K562 (cell line): ENCODE data around the gene GLRX2. TPM values are rescaled to one million over a fixed set of nuclear protein-coding genes. Genes with fewer than 3 reads are reported as not detected.

ENCODE experiments used
- CGGBP1 ChIP-seq: fragments of 250-450 bp; sonication (Bioruptor Pico); IDR thresholded peaks from 2 replicates; pipeline ENCODE4 v1.9.0; 2021; ENCODE audit warnings: mild to moderate bottlenecking
- DIDO1 ChIP-seq: fragments of 450-650 bp; IDR thresholded peaks from 2 replicates; pipeline ENCODE4 v1.6.1; 2016; ENCODE audit warnings: low read depth, missing biosample characterization, missing genetic modification characterization
- FOXM1 ChIP-seq, 2 experiments: fragments of 450-650 bp in 1 of 2; sonication (generic) in 1 of 2; formaldehyde crosslinking in 1 of 2; IDR thresholded peaks; 2 replicates each; pipeline versions ENCODE4 v1.6.1 to v1.9.0; 2017 to 2022; ENCODE audit warnings: low read depth in 2 of 2, mild to moderate bottlenecking in 2 of 2, missing genetic modification reagents in 1 of 2, moderate library complexity in 1 of 2
- HDAC2 ChIP-seq: fragments of 450-650 bp; IDR thresholded peaks from 2 replicates; pipeline ENCODE4 v1.6.1; 2016; ENCODE audit warnings: mild to moderate bottlenecking
- MAFK ChIP-seq: IDR thresholded peaks from 2 replicates; pipeline ENCODE4 v1.6.1; 2011; ENCODE audit warnings: low read length, improper control_type of control experiment
- REST ChIP-seq, 2 experiments: fragments of 450-650 bp; formaldehyde crosslinking in 1 of 2; IDR thresholded peaks; 2 replicates each; pipeline versions ENCODE4 v1.4.0 to v1.6.1; 2014 to 2020; ENCODE audit warnings: mild to moderate bottlenecking in 2 of 2, borderline replicate concordance in 1 of 2, low read depth in 1 of 2
- UBTF ChIP-seq, 2 experiments: IDR thresholded peaks; 2 replicates each; pipeline ENCODE4 v1.6.1; 2012; ENCODE audit warnings: improper control_type of control experiment in 2 of 2, low read depth in 2 of 2, low read length in 2 of 2, borderline replicate concordance in 1 of 2
- ZEB2 ChIP-seq: fragments of 450-650 bp; IDR thresholded peaks from 2 replicates; pipeline ENCODE4 v1.6.1; 2016
- ZFP91 ChIP-seq: sonication (generic); formaldehyde crosslinking; IDR thresholded peaks from 2 replicates; pipeline ENCODE4 v1.8.0; 2022; ENCODE audit warnings: mild to moderate bottlenecking, missing genetic modification reagents
- ZNF239 ChIP-seq: fragments of 250-450 bp; sonication (Bioruptor Pico); IDR thresholded peaks from 2 replicates; pipeline ENCODE4 v1.4.0; 2020; ENCODE audit warnings: mild to moderate bottlenecking
- ZNF347 ChIP-seq: fragments of 450-650 bp; formaldehyde crosslinking; IDR thresholded peaks from 2 replicates; pipeline ENCODE4 v1.4.0; 2020; ENCODE audit warnings: low read depth, mild to moderate bottlenecking, moderate library complexity
- ZNF512 ChIP-seq: IDR thresholded peaks from 2 replicates; pipeline ENCODE4 v1.6.1; 2016; ENCODE audit warnings: missing genetic modification characterization, missing compliant biosample characterization
- polyA plus RNA-seq, 8 experiments: library from polyadenylated mRNA; depleted of rRNA in 4 of 8; stranded (reverse) in 5 of 8; unstranded in 3 of 8; fragments of >200 nt; fragmentation: Nextera tagmentation in 2 of 8; fragmentation: Illumina TruSeq in 1 of 8; extraction: Ambion mirVana in 2 of 8; extraction: Trizol in 1 of 8; gene quantifications; 2 replicates each; pipeline versions ENCODE4 v1.2.1 to v1.2.3, GENCODE V29; 2011 to 2014; ENCODE audit warnings: inconsistent platforms in 1 of 8, missing spikeins in 1 of 8
- total RNA-seq, 7 experiments: library from RNA; depleted of rRNA in 6 of 7; stranded (reverse); fragments of >200 nt in 6 of 7; fragmentation: Illumina TruSeq in 2 of 7; extraction: Trizol in 2 of 7; gene quantifications; 2 replicates each; pipeline versions ENCODE4 v1.2.1 to v1.2.3, GENCODE V29; 2011 to 2021; ENCODE audit warnings: low replicate concordance in 1 of 7

GLRX2 gene
- total and polyA plus RNA-seq, 9 of the 15 experiments (the other 6 are each of a cell fraction or from before 2014, with no cell fraction given), result 13.3 to 82.6 (median 55.1) TPM

GRCh38 chr1:193120604-193121166 is 15.5 kb upstream of the GLRX2 start (continued):
- TF ChIP-seq REST (IDR thresholded peaks at IDR 0.05; ENCODE audit: borderline replicate concordance) (0 out of 2 replicates have a peak, but pooled peaks have one; percentile 11), REST (CRISPR knock-in tag; IDR thresholded peaks at IDR 0.05; ENCODE audit: low read depth) (no peak), HDAC2 (peak; percentile 52; the same call in 1 of the 2 replicates), ZNF239 (CRISPR knock-in tag) (peak; percentile 24; the same call in 1 of the 2 replicates), UBTF (IDR thresholded peaks at IDR 0.05; ENCODE audit: borderline replicate concordance in 1 of 2, low read depth in 2 of 2, low read length in 2 of 2) (0 out of 4 replicates have a peak, but pooled peaks of 1 of the 2 experiments have one; percentile 44), ZFP91 (CRISPR knock-in tag) (no peak), FOXM1 (IDR thresholded peaks at IDR 0.05; ENCODE audit: low read depth) (0 out of 2 replicates have a peak, but pooled peaks have one; percentile 58), FOXM1 (CRISPR knock-in tag; IDR thresholded peaks at IDR 0.05; ENCODE audit: low read depth) (no peak), ZEB2 (peak; percentile 23; the same call in 1 of the 2 replicates), DIDO1 (tag) (no peak), MAFK (no peak), ZNF512 (tag) (no peak), ZNF347 (CRISPR knock-in tag) (0 out of 2 replicates have a peak, but pooled peaks have one; percentile 8), CGGBP1 (CRISPR knock-in tag) (no peak)
